ENCODE results near the gene DNAJC5. TPM values are rescaled to one million over a fixed set of nuclear protein-coding genes. Genes with fewer than 3 reads are reported as not detected.
A peak's percentile ranks its signal among the peaks of the same experiment; 100 is the strongest.

Gene DNAJC5
- total RNA-seq, 1 donor from 2014 or later: 49.8 TPM

GRCh38 chr20:63978319-63979228 is 83.6 kb downstream of the DNAJC5 start:
- no peak for TF ChIP-seq CTCF (IDR thresholded peaks at IDR 0.05)
- peak; percentile 59 for ATAC-seq

GRCh38 chr20:63979229-63979556 is 84.3 kb downstream of the DNAJC5 start:
- TF ChIP-seq CTCF (IDR thresholded peaks at IDR 0.05): no peak
- ATAC-seq (no peak), DNase-seq (peak; percentile 68)
- no peaks in the 10 kb centered on the region for H3K27me3 ChIP-seq
- peaks cover 7% of the 10 kb centered on the region for H3K36me3 ChIP-seq
- H3K4me3 ChIP-seq: peak overlapping the region; percentile 93
- peaks cover 30% of the 10 kb centered on the region for H3K4me1 ChIP-seq
- no peaks in the 10 kb centered on the region for H3K9me3 ChIP-seq
- peak overlapping the region; percentile 66 for H3K27ac ChIP-seq
- intact Hi-C loops (cut with DNase I): no loop called here

More at GRCh38 chr20:63978319-63979228, 83.6 kb downstream of the DNAJC5 start:
- Histone ChIP-seq H3K4me3 (peak overlapping the region; percentile 93), H3K36me3 (peaks cover under 1% of the 10 kb centered on the region), H3K27ac (peak overlapping the region; percentile 66), H3K9me3 (no peaks in the 10 kb centered on the region), H3K27me3 (no peaks in the 10 kb centered on the region), H3K4me1 (peaks cover 32% of the 10 kb centered on the region)
- peak; percentile 93 for DNase-seq
- intact Hi-C loops (cut with DNase I): no loop called here

GRCh38 chr20:63979557-63980316 is 84.8 kb downstream of the DNAJC5 start, which contains the start of gene SAMD10:
SAMD10 (minus strand) TSS chr20:63979642; CDS start chr20:63979467, 175 bp downstream.
- ATAC-seq (peak; percentile 11), DNase-seq (peak; percentile 83)
- Histone ChIP-seq H3K27me3 (no peaks in the 10 kb centered on the region), H3K9me3 (no peaks in the 10 kb centered on the region), H3K4me3 (peak within 1 kb of the TSS; percentile 93), H3K4me1 (peaks cover 30% of the 10 kb centered on the region), H3K27ac (peak within 1 kb of the TSS; percentile 90), H3K36me3 (peaks cover 13% of the 10 kb centered on the region)
- peak; percentile 5 for TF ChIP-seq CTCF (IDR thresholded peaks at IDR 0.05)
- intact Hi-C loops (cut with DNase I): no loop called here

GRCh38 chr20:63980317-63980805 is 85.4 kb downstream of the DNAJC5 start:
- intact Hi-C loops (cut with DNase I): no loop called here
- peak overlapping the region; percentile 93 for H3K4me3 ChIP-seq

More at GRCh38 chr20:63980317-63980805, 85.4 kb downstream of the DNAJC5 start:
- Histone ChIP-seq H3K27ac (peak overlapping the region; percentile 90), H3K36me3 (peaks cover 19% of the 10 kb centered on the region), H3K4me1 (peaks cover 30% of the 10 kb centered on the region), H3K27me3 (no peaks in the 10 kb centered on the region), H3K9me3 (no peaks in the 10 kb centered on the region)
- TF ChIP-seq CTCF (IDR thresholded peaks at IDR 0.05): no peak
- ATAC-seq (peak; percentile 3), DNase-seq (no peak)

All from upper lobe of right lung (tissue), 1 donor.